Colonic mucosa (tissue), 4 donors: ENCODE data around the gene ECHDC3. TPM values are rescaled to one million over a fixed set of nuclear protein-coding genes. Genes with fewer than 3 reads are reported as not detected.

Source experiments
- DNase-seq: peaks from one replicate; pipeline ENCODE4 v3.0.0-alpha.2; 2020
- H3K27ac ChIP-seq: fragments of 200-600 bp; one replicate; pipeline ENCODE4 v1.8.0; 2021
- H3K27me3 ChIP-seq: fragments of 200-600 bp; one replicate; pipeline ENCODE4 v1.8.0; 2021
- H3K36me3 ChIP-seq: fragments of 200-600 bp; one replicate; pipeline ENCODE4 v1.8.0; 2021
- H3K4me1 ChIP-seq: fragments of 200-600 bp; one replicate; pipeline ENCODE4 v1.8.0; 2021; ENCODE audit warnings: mild to moderate bottlenecking
- H3K4me3 ChIP-seq: fragments of 200-600 bp; one replicate; pipeline ENCODE4 v1.8.0; 2021
- H3K9ac ChIP-seq, 2 donors: one replicate each; pipeline ENCODE4 v1.7.0; 2013; ENCODE audit warnings: control low read depth in 2 of 2, low read depth in 2 of 2, low read length in 2 of 2
- H3K9me3 ChIP-seq: fragments of 200-600 bp; one replicate; pipeline ENCODE4 v1.8.0; 2021
- CTCF ChIP-seq: fragments of 200-600 bp; IDR thresholded peaks from one replicate; pipeline ENCODE4 v1.8.0; 2022; ENCODE audit warnings: antibody characterized with exemption, mild to moderate bottlenecking
- intact Hi-C: fragments of 100-400 bp; cut with DNase I; formaldehyde crosslinking; loops from one replicate; pipeline ENCODE4 v1.14.1; 2022
- total RNA-seq, 2 donors: library from RNA; stranded (reverse); fragmentation: NEBNext Ultra II Directional in 1 of 2; extraction: Animal tissue kit (Norgen Biotek cat#: 25700) in 1 of 2; gene quantifications; one replicate each; pipeline ENCODE4 v1.2.1, GENCODE V29; 2021
- donor health status: healthy.
- donor health status: DM: no; HTN: no; CAD: no.
- donor health status: DM: no; HTN: no; CAD: no.

Gene ECHDC3
- total RNA-seq, 2 donors from 2014 or later = 14.0 to 17.6 TPM

GRCh38 chr10:11759347-11759746 is 17.2 kb downstream of the ECHDC3 start:
- Histone ChIP-seq H3K36me3 (no peaks in the 10 kb centered on the region), H3K27ac (no peak overlapping the region), H3K4me3 (no peak overlapping the region), H3K9me3 (no peaks in the 10 kb centered on the region), H3K9ac (no peak overlapping the region), H3K27me3 (no peaks in the 10 kb centered on the region), H3K4me1 (no peaks in the 10 kb centered on the region)
- intact Hi-C loops = loop anchor here (5.0 kb wide), 1 partner anchor 332 kb away; no protein-coding TSS in a partner anchor
- TF ChIP-seq CTCF = no peak
- DNase-seq = no peak

- no peaks in the 10 kb centered on the region for H3K4me1 ChIP-seq
- TF ChIP-seq CTCF = no peak
- H3K9ac ChIP-seq = no peak overlapping the region
- no peak for DNase-seq
- intact Hi-C loops = no loop called here
- H3K9me3 ChIP-seq = no peaks in the 10 kb centered on the region
- H3K36me3 ChIP-seq = no peaks in the 10 kb centered on the region
- H3K4me3 ChIP-seq = no peak overlapping the region
- no peak overlapping the region for H3K27ac ChIP-seq
- no peaks in the 10 kb centered on the region for H3K27me3 ChIP-seq
These were observed 18.0 kb downstream of the ECHDC3 start for GRCh38 chr10:11760151-11760550.

GRCh38 chr10:11760861-11761260 is 18.7 kb downstream of the ECHDC3 start:
- Histone ChIP-seq H3K9me3 (no peaks in the 10 kb centered on the region), H3K4me1 (no peaks in the 10 kb centered on the region), H3K9ac (no peak overlapping the region), H3K36me3 (no peaks in the 10 kb centered on the region), H3K27me3 (no peaks in the 10 kb centered on the region), H3K4me3 (no peak overlapping the region), H3K27ac (no peak overlapping the region)
- intact Hi-C loops = no loop called here
- no peak for DNase-seq
- TF ChIP-seq CTCF = no peak

GRCh38 chr10:11761431-11761830 is 19.2 kb downstream of the ECHDC3 start:
- DNase-seq = no peak
- Histone ChIP-seq H3K27me3 (no peaks in the 10 kb centered on the region), H3K36me3 (no peaks in the 10 kb centered on the region), H3K4me3 (no peak overlapping the region), H3K9ac (no peak overlapping the region), H3K9me3 (no peaks in the 10 kb centered on the region), H3K4me1 (no peaks in the 10 kb centered on the region), H3K27ac (no peak overlapping the region)
- TF ChIP-seq CTCF = no peak
- intact Hi-C loops = no loop called here

- Histone ChIP-seq H3K4me1 (no peaks in the 10 kb centered on the region), H3K36me3 (no peaks in the 10 kb centered on the region), H3K9ac (no peak overlapping the region), H3K4me3 (no peak overlapping the region), H3K9me3 (no peaks in the 10 kb centered on the region), H3K27me3 (no peaks in the 10 kb centered on the region), H3K27ac (no peak overlapping the region)
- no peak for TF ChIP-seq CTCF
- intact Hi-C loops = no loop called here
- DNase-seq = no peak
These were observed 20.7 kb downstream of the ECHDC3 start for GRCh38 chr10:11762706-11763500.
